Measurements from ENCODE around the gene MORN5.

The MORN5 gene

GRCh38 chr9:122122903-122123632, 36.6 kb upstream of the MORN5 start:
- Histone ChIP-seq H2AFZ (ENCODE audit: low read depth) (no peak overlapping the region), H3K79me2 (ENCODE audit: insufficient read depth, low read depth) (no peaks in the 10 kb centered on the region), H4K20me1 (ENCODE audit: insufficient read depth) (no peaks in the 10 kb centered on the region), H3K36me3 (ENCODE audit: insufficient read depth) (no peaks in the 10 kb centered on the region), H3K4me2 (no peak overlapping the region), H3K4me3 (IDR thresholded peaks at IDR 0.05; ENCODE audit: insufficient read depth, low read depth, low read length) (no peak overlapping the region), H3K27ac (no peak overlapping the region), H3K9ac (no peak overlapping the region), H3K27me3 (ENCODE audit: insufficient read depth, low read depth) (no peaks in the 10 kb centered on the region), H3K4me1 (ENCODE audit: low read depth, poor library complexity, severe bottlenecking) (no peaks in the 10 kb centered on the region)
- peak; percentile 92 for TF ChIP-seq CTCF (conservative IDR thresholded peaks at IDR 0.05; ENCODE audit: low read depth, low read length)

GRCh38 chr9:122124048-122124447, 35.7 kb upstream of the MORN5 start:
- H3K27ac ChIP-seq, result no peak overlapping the region
- no peak overlapping the region for H3K4me2 ChIP-seq
- H3K4me3 ChIP-seq (IDR thresholded peaks at IDR 0.05; ENCODE audit: insufficient read depth, low read depth, low read length), result no peak overlapping the region
- H3K4me1 ChIP-seq (ENCODE audit: low read depth, poor library complexity, severe bottlenecking), result no peaks in the 10 kb centered on the region
- no peaks in the 10 kb centered on the region for H4K20me1 ChIP-seq (ENCODE audit: insufficient read depth)
- H3K9ac ChIP-seq, result no peak overlapping the region
- no peak for TF ChIP-seq CTCF (conservative IDR thresholded peaks at IDR 0.05; ENCODE audit: low read depth, low read length)
- H3K79me2 ChIP-seq (ENCODE audit: insufficient read depth, low read depth), result no peaks in the 10 kb centered on the region
- no peak overlapping the region for H2AFZ ChIP-seq (ENCODE audit: low read depth)
- H3K36me3 ChIP-seq (ENCODE audit: insufficient read depth), result no peaks in the 10 kb centered on the region
- no peaks in the 10 kb centered on the region for H3K27me3 ChIP-seq (ENCODE audit: insufficient read depth, low read depth)

GRCh38 chr9:122124528-122124927, 35.2 kb upstream of the MORN5 start:
- Histone ChIP-seq H4K20me1 (ENCODE audit: insufficient read depth) (no peaks in the 10 kb centered on the region), H3K36me3 (ENCODE audit: insufficient read depth) (no peaks in the 10 kb centered on the region), H2AFZ (ENCODE audit: low read depth) (no peak overlapping the region), H3K9ac (no peak overlapping the region), H3K4me2 (no peak overlapping the region), H3K79me2 (ENCODE audit: insufficient read depth, low read depth) (no peaks in the 10 kb centered on the region), H3K4me3 (IDR thresholded peaks at IDR 0.05; ENCODE audit: insufficient read depth, low read depth, low read length) (no peak overlapping the region), H3K27ac (no peak overlapping the region), H3K27me3 (ENCODE audit: insufficient read depth, low read depth) (no peaks in the 10 kb centered on the region), H3K4me1 (ENCODE audit: low read depth, poor library complexity, severe bottlenecking) (no peaks in the 10 kb centered on the region)
- no peak for TF ChIP-seq CTCF (conservative IDR thresholded peaks at IDR 0.05; ENCODE audit: low read depth, low read length)

GRCh38 chr9:122125158-122125508, 34.6 kb upstream of the MORN5 start:
- Histone ChIP-seq H3K27me3 (ENCODE audit: insufficient read depth, low read depth) (no peaks in the 10 kb centered on the region), H4K20me1 (ENCODE audit: insufficient read depth) (no peaks in the 10 kb centered on the region)

More at GRCh38 chr9:122125158-122125508, 34.6 kb upstream of the MORN5 start:
- Histone ChIP-seq H3K4me3 (IDR thresholded peaks at IDR 0.05; ENCODE audit: insufficient read depth, low read depth, low read length) (no peak overlapping the region), H3K4me2 (no peak overlapping the region), H2AFZ (ENCODE audit: low read depth) (no peak overlapping the region), H3K4me1 (ENCODE audit: low read depth, poor library complexity, severe bottlenecking) (no peaks in the 10 kb centered on the region), H3K36me3 (ENCODE audit: insufficient read depth) (no peaks in the 10 kb centered on the region), H3K27ac (no peak overlapping the region), H3K79me2 (ENCODE audit: insufficient read depth, low read depth) (no peaks in the 10 kb centered on the region), H3K9ac (no peak overlapping the region)
- TF ChIP-seq CTCF (conservative IDR thresholded peaks at IDR 0.05; ENCODE audit: low read depth, low read length), result peak; percentile 92

Measured in KMS-11 (cell line).